ENCODE results near the gene DMPK. TPM values are rescaled to one million over a fixed set of nuclear protein-coding genes. Genes with fewer than 3 reads are reported as not detected.
A peak's percentile ranks its signal among the peaks of the same experiment; 100 is the strongest.

Gene DMPK
- total and polyA plus RNA-seq, 9 of the 15 experiments (the other 6 are each of a cell fraction or from before 2014, with no cell fraction given), result 0.24 to 31.3 (median 7.3) TPM

DNA sequence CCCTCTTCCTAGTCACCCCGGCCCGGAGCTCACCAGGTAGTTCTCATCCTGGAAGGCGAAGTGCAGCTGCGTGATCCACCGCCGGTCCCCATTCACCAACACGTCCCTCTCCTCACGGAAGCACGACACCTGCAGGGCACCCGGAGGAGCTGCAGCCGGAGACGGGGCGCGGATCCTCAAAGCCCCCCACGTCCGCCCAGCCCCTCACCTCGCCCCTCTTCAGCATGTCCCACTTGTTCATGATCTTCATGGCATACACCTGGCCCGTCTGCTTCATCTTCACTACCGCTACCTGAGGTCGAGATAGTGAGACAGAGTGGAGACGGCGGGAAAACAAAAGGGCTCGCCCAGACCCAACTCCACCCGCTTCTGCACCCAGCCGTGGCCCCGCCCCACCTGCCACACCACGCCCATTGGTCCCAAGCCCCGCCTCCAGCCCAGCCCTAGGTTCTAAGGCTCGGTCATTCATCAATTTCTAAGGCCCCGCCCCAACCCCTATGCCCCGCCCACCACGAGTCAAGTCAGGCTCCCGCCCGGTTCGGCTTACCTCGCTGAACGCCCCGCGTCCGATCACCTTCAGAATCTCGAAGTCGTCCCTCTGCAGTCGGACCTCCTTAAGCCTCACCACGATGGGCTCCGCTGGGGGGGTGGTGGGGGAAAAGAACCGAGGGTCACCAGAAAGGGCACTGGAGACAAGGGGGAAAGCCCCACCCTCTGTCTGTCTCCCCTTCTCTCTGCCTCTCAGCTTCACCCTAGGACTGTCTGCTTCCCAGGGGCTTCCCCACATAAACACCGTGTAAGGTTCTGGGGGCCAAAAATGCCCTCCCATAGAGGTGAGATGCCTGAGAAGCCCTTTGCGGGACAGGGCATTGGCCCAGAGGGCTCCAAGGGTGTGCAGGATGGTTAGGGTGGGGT, 2.8 kb downstream of the DMPK start (continued):
- peak; percentile 41 to 67 for TF ChIP-seq MAZ (CRISPR knock-in tag; conservative IDR thresholded peaks at IDR 0.05 in 1 of 2, IDR thresholded peaks at IDR 0.05 in 1 of 2)
- no peak for TF ChIP-seq CBX8 (IDR thresholded peaks at IDR 0.05; ENCODE audit: borderline replicate concordance, extremely low read depth, low read depth, low read length, poor library complexity, severe bottlenecking)
- TF ChIP-seq ZNF75A (CRISPR knock-in tag; IDR thresholded peaks at IDR 0.05), result no peak
- peak; percentile 31 for TF ChIP-seq KDM5B (IDR thresholded peaks at IDR 0.05; ENCODE audit: insufficient replicate concordance, low read depth, low read length)
- no peak for TF ChIP-seq ILF3 (IDR thresholded peaks at IDR 0.05; ENCODE audit: borderline replicate concordance)
- no peak for TF ChIP-seq CBFB (CRISPR knock-in tag; IDR thresholded peaks at IDR 0.05)
- no peak for TF ChIP-seq KHSRP (IDR thresholded peaks at IDR 0.05)
- TF ChIP-seq TEAD1 (CRISPR knock-in tag; IDR thresholded peaks at IDR 0.05), result no peak
- TF ChIP-seq, protein P1, sequence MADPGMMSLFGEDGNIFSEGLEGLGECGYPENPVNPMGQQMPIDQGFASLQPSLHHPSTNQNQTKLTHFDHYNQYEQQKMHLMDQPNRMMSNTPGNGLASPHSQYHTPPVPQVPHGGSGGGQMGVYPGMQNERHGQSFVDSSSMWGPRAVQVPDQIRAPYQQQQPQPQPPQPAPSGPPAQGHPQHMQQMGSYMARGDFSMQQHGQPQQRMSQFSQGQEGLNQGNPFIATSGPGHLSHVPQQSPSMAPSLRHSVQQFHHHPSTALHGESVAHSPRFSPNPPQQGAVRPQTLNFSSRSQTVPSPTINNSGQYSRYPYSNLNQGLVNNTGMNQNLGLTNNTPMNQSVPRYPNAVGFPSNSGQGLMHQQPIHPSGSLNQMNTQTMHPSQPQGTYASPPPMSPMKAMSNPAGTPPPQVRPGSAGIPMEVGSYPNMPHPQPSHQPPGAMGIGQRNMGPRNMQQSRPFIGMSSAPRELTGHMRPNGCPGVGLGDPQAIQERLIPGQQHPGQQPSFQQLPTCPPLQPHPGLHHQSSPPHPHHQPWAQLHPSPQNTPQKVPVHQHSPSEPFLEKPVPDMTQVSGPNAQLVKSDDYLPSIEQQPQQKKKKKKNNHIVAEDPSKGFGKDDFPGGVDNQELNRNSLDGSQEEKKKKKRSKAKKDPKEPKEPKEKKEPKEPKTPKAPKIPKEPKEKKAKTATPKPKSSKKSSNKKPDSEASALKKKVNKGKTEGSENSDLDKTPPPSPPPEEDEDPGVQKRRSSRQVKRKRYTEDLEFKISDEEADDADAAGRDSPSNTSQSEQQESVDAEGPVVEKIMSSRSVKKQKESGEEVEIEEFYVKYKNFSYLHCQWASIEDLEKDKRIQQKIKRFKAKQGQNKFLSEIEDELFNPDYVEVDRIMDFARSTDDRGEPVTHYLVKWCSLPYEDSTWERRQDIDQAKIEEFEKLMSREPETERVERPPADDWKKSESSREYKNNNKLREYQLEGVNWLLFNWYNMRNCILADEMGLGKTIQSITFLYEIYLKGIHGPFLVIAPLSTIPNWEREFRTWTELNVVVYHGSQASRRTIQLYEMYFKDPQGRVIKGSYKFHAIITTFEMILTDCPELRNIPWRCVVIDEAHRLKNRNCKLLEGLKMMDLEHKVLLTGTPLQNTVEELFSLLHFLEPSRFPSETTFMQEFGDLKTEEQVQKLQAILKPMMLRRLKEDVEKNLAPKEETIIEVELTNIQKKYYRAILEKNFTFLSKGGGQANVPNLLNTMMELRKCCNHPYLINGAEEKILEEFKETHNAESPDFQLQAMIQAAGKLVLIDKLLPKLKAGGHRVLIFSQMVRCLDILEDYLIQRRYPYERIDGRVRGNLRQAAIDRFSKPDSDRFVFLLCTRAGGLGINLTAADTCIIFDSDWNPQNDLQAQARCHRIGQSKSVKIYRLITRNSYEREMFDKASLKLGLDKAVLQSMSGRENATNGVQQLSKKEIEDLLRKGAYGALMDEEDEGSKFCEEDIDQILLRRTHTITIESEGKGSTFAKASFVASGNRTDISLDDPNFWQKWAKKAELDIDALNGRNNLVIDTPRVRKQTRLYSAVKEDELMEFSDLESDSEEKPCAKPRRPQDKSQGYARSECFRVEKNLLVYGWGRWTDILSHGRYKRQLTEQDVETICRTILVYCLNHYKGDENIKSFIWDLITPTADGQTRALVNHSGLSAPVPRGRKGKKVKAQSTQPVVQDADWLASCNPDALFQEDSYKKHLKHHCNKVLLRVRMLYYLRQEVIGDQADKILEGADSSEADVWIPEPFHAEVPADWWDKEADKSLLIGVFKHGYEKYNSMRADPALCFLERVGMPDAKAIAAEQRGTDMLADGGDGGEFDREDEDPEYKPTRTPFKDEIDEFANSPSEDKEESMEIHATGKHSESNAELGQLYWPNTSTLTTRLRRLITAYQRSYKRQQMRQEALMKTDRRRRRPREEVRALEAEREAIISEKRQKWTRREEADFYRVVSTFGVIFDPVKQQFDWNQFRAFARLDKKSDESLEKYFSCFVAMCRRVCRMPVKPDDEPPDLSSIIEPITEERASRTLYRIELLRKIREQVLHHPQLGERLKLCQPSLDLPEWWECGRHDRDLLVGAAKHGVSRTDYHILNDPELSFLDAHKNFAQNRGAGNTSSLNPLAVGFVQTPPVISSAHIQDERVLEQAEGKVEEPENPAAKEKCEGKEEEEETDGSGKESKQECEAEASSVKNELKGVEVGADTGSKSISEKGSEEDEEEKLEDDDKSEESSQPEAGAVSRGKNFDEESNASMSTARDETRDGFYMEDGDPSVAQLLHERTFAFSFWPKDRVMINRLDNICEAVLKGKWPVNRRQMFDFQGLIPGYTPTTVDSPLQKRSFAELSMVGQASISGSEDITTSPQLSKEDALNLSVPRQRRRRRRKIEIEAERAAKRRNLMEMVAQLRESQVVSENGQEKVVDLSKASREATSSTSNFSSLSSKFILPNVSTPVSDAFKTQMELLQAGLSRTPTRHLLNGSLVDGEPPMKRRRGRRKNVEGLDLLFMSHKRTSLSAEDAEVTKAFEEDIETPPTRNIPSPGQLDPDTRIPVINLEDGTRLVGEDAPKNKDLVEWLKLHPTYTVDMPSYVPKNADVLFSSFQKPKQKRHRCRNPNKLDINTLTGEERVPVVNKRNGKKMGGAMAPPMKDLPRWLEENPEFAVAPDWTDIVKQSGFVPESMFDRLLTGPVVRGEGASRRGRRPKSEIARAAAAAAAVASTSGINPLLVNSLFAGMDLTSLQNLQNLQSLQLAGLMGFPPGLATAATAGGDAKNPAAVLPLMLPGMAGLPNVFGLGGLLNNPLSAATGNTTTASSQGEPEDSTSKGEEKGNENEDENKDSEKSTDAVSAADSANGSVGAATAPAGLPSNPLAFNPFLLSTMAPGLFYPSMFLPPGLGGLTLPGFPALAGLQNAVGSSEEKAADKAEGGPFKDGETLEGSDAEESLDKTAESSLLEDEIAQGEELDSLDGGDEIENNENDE (IDR thresholded peaks at IDR 0.05; ENCODE audit: low read depth, low read length), result no peak
- TF ChIP-seq, protein P2, sequence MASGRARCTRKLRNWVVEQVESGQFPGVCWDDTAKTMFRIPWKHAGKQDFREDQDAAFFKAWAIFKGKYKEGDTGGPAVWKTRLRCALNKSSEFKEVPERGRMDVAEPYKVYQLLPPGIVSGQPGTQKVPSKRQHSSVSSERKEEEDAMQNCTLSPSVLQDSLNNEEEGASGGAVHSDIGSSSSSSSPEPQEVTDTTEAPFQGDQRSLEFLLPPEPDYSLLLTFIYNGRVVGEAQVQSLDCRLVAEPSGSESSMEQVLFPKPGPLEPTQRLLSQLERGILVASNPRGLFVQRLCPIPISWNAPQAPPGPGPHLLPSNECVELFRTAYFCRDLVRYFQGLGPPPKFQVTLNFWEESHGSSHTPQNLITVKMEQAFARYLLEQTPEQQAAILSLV (tag; IDR thresholded peaks at IDR 0.05), result no peak
- TF ChIP-seq ZNF76 (CRISPR knock-in tag; IDR thresholded peaks at IDR 0.05; ENCODE audit: borderline replicate concordance), result no peak
- TF ChIP-seq NR2C1 (IDR thresholded peaks at IDR 0.05), result no peak
- no peak for TF ChIP-seq NR2C1 (tag; IDR thresholded peaks at IDR 0.05)
- TF ChIP-seq NELFE (IDR thresholded peaks at IDR 0.05; ENCODE audit: insufficient read depth, insufficient read length), result no peak
- no peak; the same call in 1 of the 2 replicates for TF ChIP-seq HDGF (IDR thresholded peaks at IDR 0.05)

Data from K562 (cell line).